ENCODE measurements around the gene BRMS1. TPM values are rescaled to one million over a fixed set of nuclear protein-coding genes. Genes with fewer than 3 reads are reported as not detected.
"Not testable (repeated sequence)": the region's sequence is repeated elsewhere in the genome, so short reads cannot be mapped to it uniquely, and the experiment has no call there.

BRMS1 gene
- total RNA-seq, 3 donors from 2014 or later: 52.0 to 61.6 (median 54.3) TPM

DNA sequence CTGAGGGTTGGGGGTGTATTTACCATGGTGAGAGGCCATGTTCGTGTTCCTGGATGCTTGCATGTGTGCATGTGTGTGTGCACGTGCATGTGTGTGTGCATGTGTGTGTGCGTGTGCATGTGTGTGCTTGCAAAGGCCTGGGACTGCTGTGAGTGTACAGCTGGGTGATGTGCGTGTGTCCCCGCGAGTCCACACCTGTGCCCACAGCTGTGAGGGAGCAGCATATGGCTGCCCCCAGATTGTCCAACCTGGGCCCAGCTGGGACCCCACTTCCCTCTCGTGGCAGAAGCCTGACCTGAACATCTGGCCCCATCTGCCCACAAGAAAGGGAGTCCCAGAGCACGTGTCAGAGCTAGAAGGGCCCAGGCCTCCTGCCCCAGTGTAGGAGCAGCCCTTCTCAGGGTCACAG, 19.6 kb downstream of the BRMS1 start:
- H3K4me1 ChIP-seq: peaks cover 3% of the 10 kb centered on the region in 2 donors
- no peaks in the 10 kb centered on the region for H3K9me3 ChIP-seq
- DNase-seq (ENCODE audit: low spot score in 2 of 2): no peak
- no peak for TF ChIP-seq POLR2A (IDR thresholded peaks at IDR 0.05)
- TF ChIP-seq, protein P1, sequence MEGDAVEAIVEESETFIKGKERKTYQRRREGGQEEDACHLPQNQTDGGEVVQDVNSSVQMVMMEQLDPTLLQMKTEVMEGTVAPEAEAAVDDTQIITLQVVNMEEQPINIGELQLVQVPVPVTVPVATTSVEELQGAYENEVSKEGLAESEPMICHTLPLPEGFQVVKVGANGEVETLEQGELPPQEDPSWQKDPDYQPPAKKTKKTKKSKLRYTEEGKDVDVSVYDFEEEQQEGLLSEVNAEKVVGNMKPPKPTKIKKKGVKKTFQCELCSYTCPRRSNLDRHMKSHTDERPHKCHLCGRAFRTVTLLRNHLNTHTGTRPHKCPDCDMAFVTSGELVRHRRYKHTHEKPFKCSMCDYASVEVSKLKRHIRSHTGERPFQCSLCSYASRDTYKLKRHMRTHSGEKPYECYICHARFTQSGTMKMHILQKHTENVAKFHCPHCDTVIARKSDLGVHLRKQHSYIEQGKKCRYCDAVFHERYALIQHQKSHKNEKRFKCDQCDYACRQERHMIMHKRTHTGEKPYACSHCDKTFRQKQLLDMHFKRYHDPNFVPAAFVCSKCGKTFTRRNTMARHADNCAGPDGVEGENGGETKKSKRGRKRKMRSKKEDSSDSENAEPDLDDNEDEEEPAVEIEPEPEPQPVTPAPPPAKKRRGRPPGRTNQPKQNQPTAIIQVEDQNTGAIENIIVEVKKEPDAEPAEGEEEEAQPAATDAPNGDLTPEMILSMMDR (IDR thresholded peaks at IDR 0.05): no peak
- no peak for TF ChIP-seq POLR2AphosphoS5 (IDR thresholded peaks at IDR 0.05)
- intact Hi-C loops (cut with DNase I; ENCODE audit: low total_unique reads): loop anchor here (1.0 kb wide), 1 partner anchor 33 kb away; no protein-coding TSS in a partner anchor
- peak overlapping the region in 1 of 2 donors; percentile 91 for H3K27ac ChIP-seq
- H3K4me3 ChIP-seq: no peak overlapping the region
- no peaks in the 10 kb centered on the region for H3K27me3 ChIP-seq
- no peaks in the 10 kb centered on the region for H3K36me3 ChIP-seq

DNA sequence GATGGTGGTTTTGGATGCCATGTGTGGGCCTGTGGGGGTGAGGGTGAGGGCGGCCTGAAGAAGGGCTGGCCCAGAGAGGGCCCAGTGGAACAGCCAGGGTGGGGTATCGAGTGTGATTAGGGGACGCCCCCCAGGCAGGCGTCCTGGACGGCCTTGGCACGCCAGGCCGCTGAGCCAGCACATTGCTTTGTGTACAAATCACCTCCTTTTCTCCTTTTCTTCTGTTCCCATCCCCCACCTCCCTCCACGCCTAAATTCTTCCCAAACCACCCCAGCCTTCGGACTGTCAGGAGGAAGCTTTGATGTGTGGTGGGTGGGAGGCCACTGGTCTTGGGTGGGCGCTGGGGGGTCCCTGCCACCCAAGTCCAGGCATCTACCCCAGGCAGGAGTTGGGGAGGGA, 20.2 kb downstream of the BRMS1 start:
- intact Hi-C loops (cut with DNase I; ENCODE audit: low total_unique reads): loop anchor here (1.0 kb wide), 1 partner anchor 32 kb away; no protein-coding TSS in a partner anchor
- Histone ChIP-seq H3K27ac (peak overlapping the region in 1 of 2 donors; percentile 91), H3K36me3 (no peaks in the 10 kb centered on the region), H3K27me3 (no peaks in the 10 kb centered on the region), H3K4me1 (peaks cover 3% of the 10 kb centered on the region in 2 donors), H3K9me3 (no peaks in the 10 kb centered on the region), H3K4me3 (no peak overlapping the region)
- DNase-seq (ENCODE audit: low spot score in 2 of 2): no peak
- TF ChIP-seq POLR2A (IDR thresholded peaks at IDR 0.05): no peak
- TF ChIP-seq, protein P1 (IDR thresholded peaks at IDR 0.05): no peak
- TF ChIP-seq POLR2AphosphoS5 (IDR thresholded peaks at IDR 0.05): no peak

DNA sequence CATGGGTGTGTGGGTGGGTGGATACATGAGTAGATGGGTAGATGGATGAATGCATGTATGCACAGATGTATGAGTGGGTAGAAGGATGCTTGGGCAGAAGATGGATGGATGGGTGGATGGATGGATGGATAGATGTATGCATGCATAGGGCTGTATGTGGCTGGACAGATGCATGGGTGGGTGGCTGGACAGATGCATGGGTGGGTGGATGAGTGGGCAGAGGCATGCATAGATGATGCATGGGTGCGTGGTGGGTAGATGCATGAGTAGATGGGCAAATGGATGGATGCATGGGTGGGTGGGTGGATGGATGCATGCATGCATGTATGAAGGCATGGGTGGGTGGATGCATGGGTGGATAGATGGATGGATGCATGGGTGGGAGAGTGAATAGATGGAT, 21.2 kb downstream of the BRMS1 start:
- intact Hi-C loops (cut with DNase I; ENCODE audit: low total_unique reads): no loop called here
- no peak for DNase-seq (ENCODE audit: low spot score in 2 of 2)
- Histone ChIP-seq H3K27ac (no peak overlapping the region), H3K36me3 (no peaks in the 10 kb centered on the region), H3K4me1 (peaks cover 3 to 6% of the 10 kb centered on the region in 2 donors), H3K4me3 (no peak overlapping the region), H3K9me3 (no peaks in the 10 kb centered on the region), H3K27me3 (no peaks in the 10 kb centered on the region)
- TF ChIP-seq, protein P1 (IDR thresholded peaks at IDR 0.05): no peak
- TF ChIP-seq POLR2A (IDR thresholded peaks at IDR 0.05) (no peak), POLR2AphosphoS5 (IDR thresholded peaks at IDR 0.05) (no peak)

DNA sequence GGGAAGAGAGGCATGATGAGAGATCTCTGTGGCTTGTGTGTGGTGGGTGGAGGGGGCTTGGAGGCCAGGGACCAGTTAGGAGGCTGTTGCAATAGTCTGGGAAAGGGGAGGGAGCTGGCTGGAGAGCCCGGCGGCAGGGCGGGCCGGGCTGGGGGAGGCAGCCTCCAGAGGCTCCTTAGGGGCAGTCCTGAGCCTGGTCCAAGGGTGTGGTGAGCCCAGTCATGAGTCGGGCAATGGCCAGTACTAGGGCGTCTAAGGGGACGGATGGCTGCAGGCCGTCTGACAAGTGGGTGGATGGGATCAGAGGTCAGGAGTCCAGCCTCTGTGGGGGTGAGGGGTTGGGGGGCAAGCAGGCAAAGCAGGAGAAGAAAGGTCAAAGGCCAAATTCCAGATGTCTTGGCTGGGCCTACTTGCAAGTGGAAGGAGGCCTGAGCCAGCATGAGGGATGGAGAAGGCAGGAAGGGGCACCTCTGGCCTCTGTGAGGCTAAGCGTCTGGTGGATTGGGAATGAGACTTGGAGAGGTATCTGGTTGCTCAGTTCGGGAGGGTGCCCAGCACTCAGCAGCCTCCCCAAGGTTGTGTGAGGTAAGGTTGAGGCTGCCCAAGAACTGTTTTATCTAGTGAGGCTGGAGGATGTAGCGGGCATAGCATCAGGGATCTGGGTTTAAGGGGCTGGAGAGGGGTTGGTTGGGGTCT, 22.0 kb downstream of the BRMS1 start:
- DNase-seq (ENCODE audit: low spot score in 2 of 2): no peak
- no peak overlapping the region for H3K4me3 ChIP-seq
- H3K27ac ChIP-seq: peak overlapping the region in 1 of 2 donors; percentile 75
- H3K4me1 ChIP-seq: peaks cover 6 to 11% of the 10 kb centered on the region in 2 donors
- H3K27me3 ChIP-seq: no peaks in the 10 kb centered on the region
- H3K36me3 ChIP-seq: no peaks in the 10 kb centered on the region
- no peaks in the 10 kb centered on the region for H3K9me3 ChIP-seq
- TF ChIP-seq POLR2AphosphoS5 (IDR thresholded peaks at IDR 0.05): peak in 1 of 3 donors; percentile 27
- TF ChIP-seq, protein P1 (IDR thresholded peaks at IDR 0.05): no peak
- TF ChIP-seq POLR2A (IDR thresholded peaks at IDR 0.05): no peak
- intact Hi-C loops (cut with DNase I; ENCODE audit: low total_unique reads): no loop called here

DNA sequence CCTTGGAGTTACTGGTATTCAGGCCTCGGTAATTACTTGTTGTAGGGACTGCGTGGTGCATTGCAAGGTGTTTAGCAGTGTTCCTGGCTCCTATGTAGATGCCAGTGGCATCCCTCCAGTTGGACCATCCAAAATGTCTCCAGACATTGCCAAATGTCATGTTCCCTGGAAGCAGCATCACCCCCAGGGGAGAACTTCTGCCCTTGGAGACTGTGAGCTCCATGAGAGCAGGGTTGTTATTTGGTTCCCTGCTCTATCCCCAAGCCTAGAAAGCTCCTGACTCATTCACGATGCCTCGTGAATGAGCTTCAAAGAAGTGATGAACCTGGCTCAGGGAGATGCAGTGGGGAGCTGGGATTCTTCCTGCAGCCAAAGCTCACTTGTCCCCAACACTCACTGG, 23.3 kb downstream of the BRMS1 start:
- no peak for DNase-seq (ENCODE audit: low spot score in 2 of 2)
- no peak for TF ChIP-seq POLR2A (IDR thresholded peaks at IDR 0.05)
- Histone ChIP-seq H3K9me3 (no peaks in the 10 kb centered on the region), H3K4me1 (peaks cover 11 to 14% of the 10 kb centered on the region in 2 donors), H3K4me3 (no peak overlapping the region), H3K27me3 (peaks cover 0 to 1% of the 10 kb centered on the region in 2 donors), H3K36me3 (no peaks in the 10 kb centered on the region), H3K27ac (peak overlapping the region in 1 of 2 donors; percentile 75)
- intact Hi-C loops (cut with DNase I; ENCODE audit: low total_unique reads): no loop called here

DNA sequence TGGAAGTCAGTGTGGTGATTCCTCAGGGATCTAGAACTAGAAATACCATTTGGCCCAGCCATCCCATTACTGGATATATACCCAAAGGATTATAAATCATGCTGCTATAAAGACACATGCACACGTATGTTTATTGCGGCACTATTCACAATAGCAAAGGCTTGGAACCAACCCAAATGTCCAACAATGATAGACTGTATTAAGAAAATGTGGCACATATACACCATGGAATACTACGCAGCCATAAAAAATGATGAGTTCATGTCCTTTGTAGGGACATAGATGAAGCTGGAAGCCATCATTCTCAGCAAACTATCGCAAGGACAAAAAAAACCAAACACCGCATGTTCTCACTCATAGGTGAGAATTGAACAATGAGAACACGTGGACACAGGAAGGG, 24.2 kb downstream of the BRMS1 start:
- H3K4me1 ChIP-seq: peaks cover 11 to 14% of the 10 kb centered on the region in 2 donors

DNA sequence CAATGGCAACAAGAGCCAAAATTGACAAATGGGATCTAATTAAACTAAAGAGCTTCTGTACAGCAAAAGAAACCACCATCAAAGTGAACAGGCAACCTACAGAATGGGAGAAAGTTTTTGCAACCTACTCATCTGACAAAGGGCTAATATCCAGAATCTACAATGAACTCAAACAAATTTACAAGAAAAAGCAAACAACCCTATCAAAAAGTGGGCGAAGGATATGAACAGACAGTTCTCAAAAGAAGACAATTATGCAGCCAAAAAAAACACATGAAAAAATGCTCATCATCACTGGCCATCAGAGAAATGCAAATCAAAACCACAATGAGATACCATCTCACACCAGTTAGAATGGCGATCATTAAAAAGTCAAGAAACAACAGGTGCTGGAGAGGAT, 24.6 kb downstream of the BRMS1 start:
- H3K4me1 ChIP-seq: peaks cover 11 to 14% of the 10 kb centered on the region in 2 donors
- H3K9me3 ChIP-seq; H3K27me3 ChIP-seq; DNase-seq (ENCODE audit: low spot score in 2 of 2); H3K4me3 ChIP-seq; H3K27ac ChIP-seq; H3K36me3 ChIP-seq; intact Hi-C loops (cut with DNase I; ENCODE audit: low total_unique reads): not testable (repeated sequence)

More for the DNA sequence above, 24.2 kb downstream of the BRMS1 start:
- H3K9me3 ChIP-seq; DNase-seq (ENCODE audit: low spot score in 2 of 2); H3K4me3 ChIP-seq; intact Hi-C loops (cut with DNase I; ENCODE audit: low total_unique reads); H3K36me3 ChIP-seq; H3K27me3 ChIP-seq; H3K27ac ChIP-seq: not testable (repeated sequence)
